SIG-M5 treated with dmso at 0.1 percent for 504 hours (cell line): ENCODE measurements around the gene PLB1.

Source experiments
- DNase-seq: peaks from one replicate; lab custom pipeline; 2025; ENCODE audit not compliant: unreplicated experiment; lab: John Stamatoyannopoulos, UW

Gene PLB1

GRCh38 chr2:28499282-28499681 is 3.4 kb downstream of the PLB1 start:
- no peak for DNase-seq

GRCh38 chr2:28505361-28505760 is 9.5 kb downstream of the PLB1 start:
- no peak for DNase-seq

GRCh38 chr2:28506112-28506910 is 10.5 kb downstream of the PLB1 start:
- peak; percentile 3 for DNase-seq

DNA sequence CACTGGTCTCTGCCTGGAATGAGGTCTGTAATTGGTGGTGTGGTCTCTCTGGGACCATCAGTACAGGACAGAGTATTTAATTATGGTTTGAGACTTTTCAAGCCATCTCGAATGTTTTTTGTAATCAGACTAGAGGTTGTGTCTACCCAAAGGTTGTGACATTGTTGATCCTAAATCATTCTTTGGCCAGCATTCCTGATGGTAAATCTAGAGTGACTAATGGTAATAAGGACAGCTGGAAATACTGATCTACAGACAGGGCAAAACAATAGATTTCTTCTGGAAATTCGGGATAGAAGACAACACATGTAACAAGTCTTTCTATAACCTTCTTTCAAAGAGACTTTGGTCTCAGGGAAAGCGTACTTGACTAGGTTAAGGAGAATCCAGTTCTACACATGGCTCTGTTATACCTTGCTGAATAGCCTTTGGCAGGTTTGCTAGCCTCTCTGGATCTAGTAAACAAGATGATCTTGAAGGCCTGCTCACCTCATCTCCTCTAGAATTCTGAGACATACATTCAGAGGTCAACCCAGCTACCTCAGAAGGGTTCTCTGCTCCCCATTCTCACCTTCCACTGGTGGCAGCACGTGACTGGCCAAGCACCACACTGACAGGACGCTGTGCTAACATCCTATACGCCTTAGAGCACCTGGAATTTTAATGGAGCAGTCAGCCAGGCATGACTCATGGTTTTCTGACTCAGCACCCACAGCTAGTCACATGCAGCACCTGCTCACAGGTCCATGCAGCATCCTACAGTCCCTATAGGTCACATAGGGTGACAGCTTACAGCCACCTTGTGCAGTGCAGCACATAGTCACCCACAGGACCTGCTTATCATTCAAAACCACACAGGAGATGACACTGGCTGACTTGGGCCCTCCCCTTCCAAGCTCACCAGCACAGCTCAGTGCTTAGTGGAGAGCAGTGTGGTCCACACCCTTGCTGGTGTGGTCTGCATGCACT is 12.2 kb downstream of the PLB1 start:
- DNase-seq = peak; percentile 43

- no peak for DNase-seq
Observed at GRCh38 chr2:28509361-28509760, 13.5 kb downstream of the PLB1 start.

DNA sequence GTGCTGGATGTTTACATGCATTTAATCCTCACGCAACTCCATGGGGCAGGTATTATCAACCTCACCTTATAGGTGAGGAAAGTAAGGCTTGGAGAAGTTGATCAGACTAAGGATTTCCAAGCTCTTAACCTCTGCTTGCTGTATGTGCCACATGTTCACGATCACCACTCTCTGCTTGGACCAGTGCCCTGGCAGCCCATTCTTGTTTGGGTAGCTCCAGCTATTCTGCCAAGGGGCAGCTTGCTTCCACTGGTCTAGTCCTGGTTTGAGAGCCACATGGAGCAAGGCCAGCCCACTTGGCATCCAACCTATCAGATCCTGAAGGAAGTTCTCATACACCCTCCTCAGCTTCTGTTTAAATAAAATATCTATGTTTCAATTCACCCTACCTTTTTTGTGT is 14.3 kb downstream of the PLB1 start:
- DNase-seq = no peak

- no peak for DNase-seq
Observed at GRCh38 chr2:28511871-28512606, 16.2 kb downstream of the PLB1 start.

GRCh38 chr2:28512607-28512965 is 16.7 kb downstream of the PLB1 start:
- no peak for DNase-seq

- DNase-seq = no peak
Observed at GRCh38 chr2:28513097-28513496, 17.2 kb downstream of the PLB1 start.

DNA sequence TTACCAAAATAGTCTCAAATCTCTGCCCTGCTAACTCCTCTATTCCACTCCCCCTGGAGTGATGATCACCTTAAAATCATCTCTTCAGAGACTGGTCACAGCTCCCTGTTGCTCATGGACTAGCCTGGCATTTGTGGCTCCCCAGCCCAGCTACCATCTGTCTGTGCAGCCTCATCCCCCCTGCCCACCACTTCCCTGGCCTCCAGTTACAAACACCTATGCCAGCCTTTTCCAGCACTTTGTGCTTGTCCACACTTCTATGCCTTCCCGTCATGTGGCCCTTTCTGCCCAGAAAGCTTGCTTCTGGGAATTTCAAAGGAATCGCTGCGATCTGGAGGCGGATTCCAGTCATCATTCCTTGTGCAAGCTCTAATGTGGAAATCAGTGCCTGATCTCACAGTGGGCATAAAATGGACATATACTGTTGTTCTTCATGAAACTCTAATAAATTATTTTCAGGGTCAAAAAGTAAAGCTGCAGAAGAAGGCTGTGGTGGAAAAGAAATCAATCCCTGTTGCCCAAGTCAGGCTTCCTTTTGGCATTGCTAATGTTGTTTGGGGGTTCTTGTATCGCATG is 19.4 kb downstream of the PLB1 start:
- no peak for DNase-seq

- no peak for DNase-seq
Observed at GRCh38 chr2:28516430-28516829, 20.6 kb downstream of the PLB1 start.

GRCh38 chr2:28516950-28517349 is 21.1 kb downstream of the PLB1 start:
- no peak for DNase-seq

- DNase-seq = no peak
Observed at GRCh38 chr2:28521663-28522062, 25.8 kb downstream of the PLB1 start.

DNA sequence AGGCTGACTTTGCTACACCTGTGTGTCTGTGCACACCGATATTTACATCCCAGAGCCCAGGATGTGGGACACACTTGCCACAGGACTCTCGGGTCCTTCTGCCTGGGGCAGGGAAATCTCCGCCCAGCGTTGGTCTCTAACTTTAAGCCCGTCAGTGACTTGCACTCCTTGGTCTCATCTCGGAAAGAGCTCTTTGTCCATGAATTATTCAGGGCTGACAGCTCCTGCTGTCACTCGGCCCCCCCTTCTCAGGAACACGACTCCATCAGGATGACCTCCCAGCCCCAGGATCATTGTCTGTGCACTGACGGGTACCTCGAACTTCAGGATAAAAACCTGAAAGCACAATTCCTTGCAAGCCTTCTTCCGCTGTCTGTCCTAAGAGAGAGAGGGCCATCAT is 26.6 kb downstream of the PLB1 start:
- DNase-seq = no peak

DNA sequence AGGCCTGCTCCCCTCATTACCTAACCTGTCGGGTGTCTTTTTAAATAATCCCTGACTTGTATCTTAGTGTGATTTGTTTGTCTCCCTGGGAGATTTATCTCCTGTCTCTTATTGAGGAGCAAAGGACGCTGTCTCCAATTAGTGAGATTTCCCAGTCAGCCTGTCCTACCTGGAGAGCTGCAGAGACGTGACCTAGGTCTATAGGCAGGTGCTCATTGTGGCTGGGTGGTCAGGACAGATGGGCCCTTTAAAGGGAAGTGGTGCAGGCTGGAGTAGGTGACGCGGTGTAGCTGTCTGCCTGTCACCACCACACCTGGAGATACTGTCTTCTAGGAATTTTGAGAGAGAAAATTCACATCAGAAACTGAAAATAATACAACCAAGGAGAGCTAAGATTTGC is 28.0 kb downstream of the PLB1 start:
- no peak for DNase-seq

- no peak for DNase-seq
Observed at GRCh38 chr2:28525481-28525880, 29.6 kb downstream of the PLB1 start.

DNA sequence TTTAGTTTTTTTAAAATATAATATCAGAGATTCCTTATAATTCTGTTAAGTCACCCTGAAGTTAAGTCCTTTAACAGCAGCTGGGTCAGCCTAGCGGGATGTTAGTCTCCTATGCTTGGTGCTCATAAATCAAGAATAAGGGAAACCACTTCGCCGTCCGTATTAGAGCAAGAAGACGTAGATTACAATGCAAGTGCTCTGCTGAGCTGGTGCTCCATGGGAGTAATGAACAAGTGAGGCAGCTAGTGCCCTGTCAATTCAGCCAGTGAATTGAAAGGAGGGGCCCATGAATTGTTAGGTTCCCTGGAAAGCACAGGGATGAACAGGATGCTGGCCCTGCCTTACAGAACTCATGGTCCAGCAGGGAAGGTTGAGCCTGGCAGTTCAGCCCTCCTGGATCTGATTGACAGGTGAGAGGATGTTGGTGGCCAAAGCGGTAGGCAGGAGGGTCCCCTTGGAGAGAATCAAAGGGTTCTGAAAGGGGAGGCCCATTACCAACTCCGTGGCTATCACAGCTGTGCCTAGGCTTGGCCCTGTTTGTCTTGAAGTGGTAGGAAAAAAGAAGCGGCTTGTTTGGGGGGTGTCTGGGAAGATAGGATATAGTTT is 30.8 kb downstream of the PLB1 start:
- DNase-seq = no peak

DNA sequence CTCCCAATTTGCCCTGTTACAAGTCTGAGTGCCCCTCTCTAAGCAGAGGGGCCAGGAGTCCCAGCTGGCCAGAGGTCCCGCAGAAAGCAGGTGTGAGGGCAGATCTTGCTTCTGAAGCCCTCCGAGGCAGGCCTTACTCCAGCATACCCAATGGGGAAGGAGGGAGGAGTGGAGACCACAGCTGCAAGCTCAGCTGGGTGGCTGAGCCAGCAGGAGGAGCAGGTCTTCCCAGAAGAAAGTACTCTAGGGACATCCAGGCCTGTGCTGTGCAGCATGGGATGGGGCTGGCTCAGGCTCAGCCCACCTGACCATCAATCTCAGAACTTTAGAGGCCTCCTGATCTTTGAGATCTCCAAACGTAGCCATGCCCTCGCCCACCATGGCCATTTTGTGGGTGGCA is 31.3 kb downstream of the PLB1 start:
- DNase-seq = no peak

- DNase-seq = no peak
Observed at GRCh38 chr2:28528206-28528605, 32.3 kb downstream of the PLB1 start.

DNA sequence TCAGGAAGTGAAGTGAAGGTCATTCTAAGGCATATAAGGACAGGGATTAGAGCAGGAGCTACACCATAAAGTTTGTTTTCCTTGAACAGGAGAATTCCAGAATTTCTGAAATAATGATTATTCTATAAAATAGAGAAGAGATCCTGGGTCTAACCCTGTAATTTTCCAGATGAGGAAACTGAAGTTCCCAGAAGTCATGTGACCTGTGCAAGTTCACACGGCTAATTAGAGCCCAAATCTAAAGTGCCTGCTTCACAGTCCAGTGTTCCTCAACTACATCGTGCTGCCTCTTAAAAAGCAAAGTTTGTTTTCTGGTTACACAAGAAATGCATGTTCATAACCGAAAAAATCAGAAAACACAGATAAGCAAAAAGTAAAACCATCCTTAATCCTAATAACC is 34.9 kb downstream of the PLB1 start:
- no peak for DNase-seq

DNA sequence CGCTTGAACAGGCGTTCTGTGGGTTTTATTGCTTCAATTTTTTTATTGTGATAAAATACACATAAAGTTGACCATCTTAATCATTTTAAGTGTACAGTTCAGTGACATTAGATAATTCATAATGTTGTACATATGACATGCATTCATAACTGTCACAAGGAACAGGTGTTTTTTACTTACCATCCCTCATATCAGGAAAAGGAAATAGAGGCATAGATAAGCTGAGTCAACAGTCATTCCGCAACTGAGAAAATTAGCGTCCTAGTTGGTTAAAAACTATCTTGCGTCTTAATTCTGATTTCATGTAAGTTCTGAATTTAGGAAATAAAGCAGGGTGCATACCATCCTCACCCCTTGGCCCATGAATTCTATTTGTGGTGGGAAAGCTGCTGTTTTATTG is 36.5 kb downstream of the PLB1 start:
- DNase-seq = no peak
